GM10248 (cell line): ENCODE data around the gene IRF1.
"Not testable (repeated sequence)": the region's sequence is repeated elsewhere in the genome, so short reads cannot be mapped to it uniquely, and the experiment has no call there.

Experiments used
- CTCF ChIA-PET: fragments of 300-600 bp; sonication (Branson Sonifier 250); formaldehyde crosslinking; extraction: SDS; loops from one replicate; lab custom pipeline; 2021; ENCODE audit warnings: antibody characterized with exemption; lab: Yijun Ruan, JAX
- POLR2A ChIA-PET: fragments of 350-650 bp; sonication (Branson Sonifier 250); formaldehyde crosslinking; extraction: SDS; loops from one replicate; lab custom pipeline; 2020; ENCODE audit warnings: antibody characterized with exemption; lab: Yijun Ruan, JAX
- DNase-seq: peaks from one replicate; pipeline ENCODE4 v3.0.0; 2012; ENCODE audit errors: extremely low spot score
- CTCF ChIP-seq: IDR thresholded peaks from 2 replicates; pipeline ENCODE4 v1.5.1; 2012; ENCODE audit warnings: mild to moderate bottlenecking, low read depth; ENCODE audit errors: extremely low read depth, missing control alignments, control extremely low read depth

The IRF1 gene

GRCh38 chr5:132444841-132445639, 45.5 kb downstream of the IRF1 start:
- no peak for TF ChIP-seq CTCF

GRCh38 chr5:132444061-132444460, 46.5 kb downstream of the IRF1 start:
- TF ChIP-seq CTCF: no peak
- POLR2A ChIA-PET: interaction anchor here (0.5 kb wide), 1 partner anchor 11 kb away, joined by 7 read pairs; no protein-coding TSS in a partner anchor
- no peak for DNase-seq
- CTCF ChIA-PET: interaction anchor here (0.9 to 2.9 kb wide), 2 partner anchors 12 to 18 kb away, joined by 4 to 11 read pairs; no protein-coding TSS in a partner anchor

More at GRCh38 chr5:132444841-132445639, 45.5 kb downstream of the IRF1 start:
- DNase-seq: no peak
- ChIA-PET CTCF (interaction anchor here (0.6 to 5.5 kb wide), 4 partner anchors 13 to 116 kb away, joined by 3 to 40 read pairs (median 6); no protein-coding TSS in a partner anchor), POLR2A (interaction anchor here (0.6 kb wide), 1 partner anchor 44 kb away, joined by 3 read pairs; no protein-coding TSS in a partner anchor)

DNA sequence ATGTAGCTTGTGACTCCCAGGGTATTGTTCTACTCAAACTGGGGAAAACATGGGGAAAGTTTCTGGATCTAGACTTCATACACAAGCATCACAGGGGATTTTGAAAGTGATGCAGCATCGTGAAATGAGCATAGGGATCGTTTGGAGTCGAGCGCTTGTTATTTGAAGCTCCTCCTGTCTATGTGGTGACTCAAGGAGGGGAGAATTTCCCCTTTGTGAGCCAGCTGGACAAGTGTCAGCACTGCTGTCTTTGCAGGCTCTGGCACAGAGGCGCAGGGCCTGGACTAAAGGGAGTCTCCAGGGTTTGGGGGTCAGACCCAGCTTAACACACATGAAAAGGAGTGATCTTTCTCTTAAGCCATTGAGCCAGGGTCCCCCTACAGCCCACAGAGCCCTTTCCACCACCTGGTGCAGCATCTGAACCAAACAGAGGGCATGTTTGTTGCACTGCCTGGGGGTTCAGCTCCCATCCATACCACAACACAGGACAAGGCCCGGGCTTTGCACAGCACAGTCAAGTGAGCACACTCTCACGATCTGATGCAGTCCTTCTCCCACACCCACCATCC, 51.0 kb downstream of the IRF1 start:
- ChIA-PET POLR2A (interaction anchor here (0.7 to 1.3 kb wide), 4 partner anchors 9 to 459 kb away, joined by 3 to 6 read pairs (median 4); partner anchors contain the start of genes IRF1 and SLC22A4), CTCF (interaction anchor here (1.2 to 5.8 kb wide), 7 partner anchors 10 to 28 kb away, joined by 3 to 59 read pairs (median 5); no protein-coding TSS in a partner anchor)
- no peak for TF ChIP-seq CTCF
- no peak for DNase-seq

- POLR2A ChIA-PET: interaction anchor here (1.0 to 1.3 kb wide), 2 partner anchors 52 to 145 kb away, joined by 3 to 4 read pairs; partner anchors contain the start of genes IRF1 and SLC22A4
- CTCF ChIA-PET: interaction anchor here (0.7 to 5.8 kb wide), 10 partner anchors 10 to 40 kb away, joined by 3 to 59 read pairs (median 4); no protein-coding TSS in a partner anchor
- TF ChIP-seq CTCF: no peak
Observed at GRCh38 chr5:132438917-132439316, 51.7 kb downstream of the IRF1 start.

GRCh38 chr5:132438267-132438645, 52.3 kb downstream of the IRF1 start:
- DNase-seq: not testable (repeated sequence)
- ChIA-PET POLR2A (interaction anchor here (0.8 to 1.1 kb wide), 3 partner anchors 37 to 53 kb away, joined by 3 to 5 read pairs (median 3); partner anchors contain the start of gene IRF1), CTCF (interaction anchor here (0.7 to 5.8 kb wide), 9 partner anchors 9 to 42 kb away, joined by 3 to 59 read pairs (median 4); no protein-coding TSS in a partner anchor)

More at GRCh38 chr5:132438917-132439316, 51.7 kb downstream of the IRF1 start:
- no peak for DNase-seq

DNA sequence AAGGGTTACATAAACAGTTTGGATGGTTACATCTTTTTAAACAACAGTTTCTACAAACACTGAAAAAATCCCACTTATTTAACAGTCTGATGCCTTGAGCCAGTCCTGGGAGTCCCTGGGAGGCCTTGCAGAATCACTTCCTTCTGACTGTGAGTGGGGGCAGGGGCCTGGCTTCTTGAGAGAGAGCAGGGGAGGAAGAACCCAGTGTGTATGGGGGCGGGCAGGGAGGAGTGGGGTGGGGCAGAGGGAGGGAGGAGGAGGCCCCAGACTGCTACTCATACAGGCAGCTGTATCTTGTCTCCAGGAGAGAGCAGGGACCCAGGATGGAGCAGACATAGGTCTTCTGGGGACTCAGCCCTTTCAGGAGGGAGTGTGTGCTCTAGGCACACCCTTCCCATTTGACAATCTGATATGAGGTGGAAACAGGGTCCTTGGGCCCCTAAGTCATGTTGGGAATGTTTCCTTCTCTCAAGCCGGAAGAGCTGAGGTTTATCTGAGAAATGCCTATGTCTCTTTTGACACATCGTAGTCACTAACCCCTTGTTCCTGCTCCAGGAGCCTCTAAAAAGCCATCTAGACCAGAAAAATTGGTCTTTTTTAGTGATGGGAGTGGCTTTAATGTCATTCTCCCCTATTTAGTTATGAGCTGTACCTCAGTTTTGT, 52.8 kb downstream of the IRF1 start:
- ChIA-PET POLR2A (interaction anchor here (0.8 to 1.1 kb wide), 3 partner anchors 37 to 53 kb away, joined by 3 to 5 read pairs (median 3); partner anchors contain the start of gene IRF1), CTCF (interaction anchor here (0.7 to 5.8 kb wide), 13 partner anchors 8 to 53 kb away, joined by 3 to 59 read pairs (median 4); partner anchors contain the start of gene IRF1)
- no peak for TF ChIP-seq CTCF
- peak; percentile 82 for DNase-seq
